G401.6 (cell line): ENCODE results near the gene HARS1.
A peak's percentile ranks its signal among the peaks of the same experiment; 100 is the strongest.
"Not testable (repeated sequence)": the region's sequence is repeated elsewhere in the genome, so short reads cannot be mapped to it uniquely, and the experiment has no call there.

ENCODE experiments used
- FAIRE-seq: peaks from 2 replicates; lab custom pipeline; 2012; peaks lifted over from hg19 to GRCh38; lab: Jason Lieb, UNC

The HARS1 gene

DNA sequence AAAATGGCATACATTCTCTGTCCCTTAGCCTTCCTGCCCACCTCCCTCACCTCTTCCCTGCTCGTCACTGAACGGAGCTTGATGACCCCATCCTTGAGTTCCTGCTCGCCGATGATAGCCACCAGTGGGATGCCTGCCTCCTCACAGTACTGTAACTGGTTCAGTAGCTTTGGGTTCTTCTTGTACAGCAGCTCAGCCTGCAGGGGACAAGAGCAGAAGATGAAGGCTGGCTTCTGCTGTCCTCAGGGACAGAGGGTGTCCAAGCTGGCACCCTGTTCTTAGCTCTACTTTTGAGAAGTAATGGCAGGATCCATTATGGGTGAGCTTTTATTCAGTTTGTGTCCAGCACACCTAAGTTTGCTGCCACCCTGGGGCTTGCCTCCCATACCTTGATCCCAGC, 16.5 kb downstream of the HARS1 start:
- no peak for FAIRE-seq

DNA sequence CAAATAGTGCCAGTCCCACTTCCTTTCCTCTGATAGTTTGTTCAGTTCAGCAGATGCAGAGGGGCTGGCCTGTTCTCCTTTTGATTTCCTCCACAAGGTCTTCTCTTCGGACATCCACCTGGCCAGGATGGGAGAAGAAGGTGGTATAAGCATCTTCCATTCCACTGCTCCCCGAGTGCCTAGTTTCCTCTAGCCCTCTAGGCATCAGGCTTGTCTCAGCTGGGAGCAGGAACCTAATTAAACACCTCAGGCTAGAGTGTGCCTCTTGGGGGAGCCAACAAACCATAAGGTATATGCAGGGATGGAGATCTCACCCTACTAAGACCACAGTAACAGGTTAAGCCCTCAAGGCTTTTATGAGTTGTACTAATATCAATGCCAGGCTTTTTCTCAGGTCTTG, 17.0 kb downstream of the HARS1 start:
- no peak for FAIRE-seq

DNA sequence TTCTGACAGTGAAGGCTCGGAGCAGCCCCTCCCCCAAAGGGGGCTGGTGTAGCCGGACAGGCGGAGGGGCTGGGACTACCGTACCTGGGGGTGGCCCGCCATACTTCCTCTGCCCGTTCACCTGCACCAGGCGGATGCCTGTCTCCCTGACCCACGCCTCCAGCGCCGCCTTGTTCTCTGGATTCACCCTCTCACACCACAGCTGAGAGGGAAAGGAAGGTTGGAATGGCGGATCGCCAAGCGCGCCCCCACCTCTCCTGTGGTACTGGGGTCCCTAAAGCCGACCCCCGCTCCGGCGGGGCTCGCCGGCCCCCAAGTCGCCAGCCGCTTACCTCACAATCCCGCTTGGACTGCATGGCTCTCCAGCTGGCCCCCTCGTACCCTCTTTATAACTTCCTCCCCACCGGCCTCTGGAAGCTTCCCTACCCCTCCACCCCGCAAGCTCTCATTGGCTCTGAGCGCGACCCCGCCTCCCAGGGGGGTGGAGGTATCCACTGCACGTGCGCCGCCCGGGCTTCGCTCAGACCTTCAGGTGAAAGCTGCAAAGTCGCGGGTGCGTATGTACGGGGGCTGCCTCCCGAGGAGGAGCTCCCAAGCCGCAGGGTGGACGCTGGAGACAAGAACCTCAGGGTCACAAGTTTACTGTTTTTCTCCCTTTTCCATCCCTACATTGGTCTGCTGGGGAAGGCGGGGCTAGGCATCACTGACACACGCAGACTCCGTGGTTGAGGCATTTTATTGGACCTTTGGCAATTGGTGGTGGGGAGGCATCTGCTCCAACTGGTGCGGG, 17.8 kb downstream of the HARS1 start, which contains the start of gene DND1:
DND1 (minus strand) TSS at position 390 of the 790 bp plus-strand sequence; CDS start at position 356, 34 bp downstream.
- no peak for FAIRE-seq

DNA sequence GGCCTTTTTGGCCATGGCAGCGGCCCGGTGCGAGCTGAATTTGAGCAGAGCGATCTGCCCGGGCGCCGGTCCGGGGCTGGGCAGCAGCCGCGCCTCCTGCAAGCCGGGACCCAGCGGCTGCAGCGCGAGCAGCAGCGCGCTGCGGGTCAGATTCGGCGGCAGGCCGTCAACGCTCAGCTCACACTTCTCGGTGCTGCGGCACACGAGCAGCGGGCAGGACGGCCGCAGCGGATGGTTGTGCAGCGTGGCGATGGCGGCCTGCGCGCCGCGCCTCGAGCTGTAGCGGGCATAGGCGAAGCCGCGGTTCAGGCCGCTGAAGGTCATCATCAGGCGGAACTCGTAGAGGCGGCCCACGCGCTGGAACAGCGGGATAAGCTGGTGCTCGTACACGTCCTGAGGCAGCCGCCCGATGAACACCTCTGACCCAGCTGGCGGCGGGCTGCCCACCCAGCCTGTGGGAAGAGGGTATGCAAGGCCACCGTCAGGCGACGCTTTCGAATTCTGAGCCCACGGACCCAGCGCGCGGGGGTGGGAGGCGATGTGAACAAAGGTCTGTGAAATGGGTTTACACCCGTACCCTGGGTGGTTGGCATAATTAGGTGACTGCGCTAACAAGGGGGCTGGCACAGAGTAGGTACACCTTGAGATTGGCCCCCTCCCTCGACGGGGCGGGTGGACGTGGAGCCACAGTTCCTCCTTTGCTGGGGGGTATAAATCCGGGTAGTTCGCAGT, 18.5 kb downstream of the HARS1 start:
- no peak for FAIRE-seq

DNA sequence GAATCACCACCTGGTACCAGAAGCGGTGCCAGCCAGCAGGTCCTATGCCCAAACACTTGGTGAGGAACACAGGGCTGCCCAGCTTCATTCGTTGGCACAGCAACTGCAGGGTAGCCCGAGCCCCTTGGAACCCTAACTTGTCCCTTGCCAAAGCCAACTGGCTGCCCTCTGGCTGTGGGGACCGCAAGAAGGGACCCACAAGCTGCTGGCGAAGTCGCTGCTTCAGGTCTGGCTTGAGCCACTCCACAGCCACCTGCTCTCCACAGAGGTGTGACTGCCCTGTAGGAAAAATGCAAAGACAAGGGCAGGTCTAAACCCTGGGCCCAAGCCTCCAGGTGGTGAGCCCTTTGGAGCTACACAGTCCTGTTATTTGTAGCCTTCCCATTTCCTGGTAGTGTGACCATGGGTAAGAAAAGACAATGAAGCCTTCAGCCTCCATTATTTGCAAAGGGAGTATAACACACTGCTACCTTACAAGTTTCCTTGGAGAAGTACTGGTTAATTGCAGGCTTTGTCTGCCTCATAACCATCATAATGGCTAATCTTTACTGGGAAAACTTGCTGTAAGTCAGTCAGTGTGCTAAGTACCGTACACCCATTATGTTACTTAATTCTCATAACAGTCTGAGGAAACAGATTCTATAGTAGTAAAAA, 19.6 kb downstream of the HARS1 start:
- no peak for FAIRE-seq

DNA sequence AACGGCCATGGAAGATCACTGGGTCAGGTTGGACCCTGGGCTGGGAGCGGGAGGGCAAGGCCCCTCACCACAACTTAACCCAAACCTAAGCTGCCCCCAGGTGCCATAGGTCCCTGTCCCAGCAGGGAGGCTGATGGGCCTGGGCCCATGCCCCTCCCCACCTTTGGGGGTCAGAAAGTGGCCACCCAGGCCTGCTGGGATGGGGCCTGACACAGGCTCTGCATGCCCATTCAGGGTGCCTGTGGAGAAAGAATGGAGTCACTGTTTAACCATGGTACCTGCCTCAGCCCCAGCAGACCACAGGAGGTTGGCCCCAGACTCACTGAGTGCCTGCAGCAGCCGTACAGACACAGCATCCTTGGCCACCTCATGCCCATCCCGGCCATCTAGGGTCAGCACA, 20.1 kb downstream of the HARS1 start:
- FAIRE-seq: not testable (repeated sequence)

DNA sequence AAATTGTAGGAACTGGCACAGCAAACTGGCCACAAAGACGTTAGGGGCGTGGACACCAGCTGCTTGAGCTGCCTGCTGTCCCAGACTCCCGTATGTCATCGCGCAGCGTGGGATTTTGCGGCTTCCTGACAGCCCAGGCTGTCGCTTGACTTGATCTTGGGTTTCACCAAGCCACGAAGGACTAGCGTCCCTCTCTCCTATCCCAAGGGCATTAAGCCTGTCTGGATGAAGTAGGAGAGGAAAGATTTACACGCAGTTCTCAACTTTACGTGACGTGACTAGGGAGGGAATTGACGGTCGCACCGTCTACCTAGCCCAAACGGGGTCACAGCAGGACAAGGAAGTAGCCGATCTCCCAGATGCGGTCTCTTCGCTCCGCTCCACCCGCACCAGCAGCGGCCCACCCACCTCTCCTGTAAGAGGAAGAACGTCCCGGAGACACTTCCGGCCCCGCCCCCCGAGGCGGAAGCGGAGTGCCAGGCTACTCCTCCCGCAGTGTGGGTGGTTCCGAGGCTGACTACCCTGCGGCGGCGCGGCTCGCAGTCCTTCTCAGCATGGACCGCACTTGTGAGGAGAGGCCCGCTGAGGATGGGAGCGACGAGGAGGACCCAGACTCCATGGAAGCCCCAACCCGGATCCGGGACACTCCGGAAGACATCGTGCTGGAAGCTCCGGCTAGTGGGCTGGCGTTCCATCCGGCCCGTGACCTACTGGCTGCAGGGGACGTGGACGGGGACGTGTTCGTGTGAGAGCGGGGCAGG, 26.6 kb downstream of the HARS1 start, which contains the start of gene WDR55:
WDR55 (plus strand) TSS at position 546 of the 761 bp plus-strand sequence; CDS start at position 555, 9 bp downstream.
- FAIRE-seq: peak; percentile 45

DNA sequence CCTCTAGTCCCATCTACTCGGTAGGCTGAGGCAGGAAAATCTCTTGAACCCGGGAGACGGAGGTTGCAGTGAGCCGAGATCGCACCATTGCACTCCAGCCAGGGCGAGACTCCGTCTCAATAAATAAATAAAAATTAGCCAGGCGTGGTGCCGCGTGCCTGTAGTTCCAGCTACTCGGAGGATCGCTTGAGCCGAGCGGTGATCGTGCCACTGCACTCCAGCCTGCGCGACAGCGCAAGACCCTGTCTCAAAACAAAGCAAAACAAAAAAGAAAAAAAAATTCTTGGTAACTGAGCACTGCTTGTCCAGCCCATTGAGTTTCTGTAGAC, 27.2 kb downstream of the HARS1 start:
- FAIRE-seq: no peak

DNA sequence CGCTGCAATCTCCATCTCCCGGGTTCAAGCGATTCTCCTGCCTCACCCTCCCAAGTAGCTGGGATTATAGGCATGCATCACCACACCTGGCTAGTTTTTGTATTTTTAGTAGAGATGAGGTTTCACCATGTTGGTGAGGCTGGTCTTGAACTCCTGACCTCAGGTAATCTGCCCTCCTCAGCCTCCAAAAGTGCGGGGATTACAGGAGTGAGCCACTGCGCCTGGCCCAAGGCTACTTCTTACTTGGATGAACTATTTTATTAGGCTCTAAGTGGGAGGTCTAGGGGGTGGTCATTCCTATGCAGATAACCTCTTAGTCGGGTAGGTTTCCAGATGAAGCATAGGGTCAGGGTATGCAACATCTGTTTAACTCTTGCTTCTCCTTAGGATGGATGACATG, 30.8 kb downstream of the HARS1 start:
- FAIRE-seq: not testable (repeated sequence)

DNA sequence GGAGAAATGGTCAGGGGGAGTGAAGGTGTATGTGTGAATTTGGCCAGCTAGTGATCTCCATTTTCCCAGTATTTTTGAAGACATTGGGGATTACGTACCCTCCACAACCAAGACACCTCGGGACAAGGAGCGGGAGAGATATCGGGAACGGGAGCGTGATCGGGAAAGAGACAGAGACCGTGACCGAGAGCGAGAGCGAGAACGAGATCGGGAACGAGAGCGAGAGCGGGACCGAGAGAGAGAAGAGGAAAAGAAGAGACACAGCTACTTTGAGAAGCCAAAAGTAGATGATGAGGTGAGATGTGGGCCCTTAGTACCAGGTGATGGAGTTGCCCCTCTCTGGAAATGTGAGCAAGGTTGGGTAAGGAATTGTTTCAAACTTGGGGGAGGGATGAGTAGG, 32.3 kb downstream of the HARS1 start:
- no peak for FAIRE-seq

DNA sequence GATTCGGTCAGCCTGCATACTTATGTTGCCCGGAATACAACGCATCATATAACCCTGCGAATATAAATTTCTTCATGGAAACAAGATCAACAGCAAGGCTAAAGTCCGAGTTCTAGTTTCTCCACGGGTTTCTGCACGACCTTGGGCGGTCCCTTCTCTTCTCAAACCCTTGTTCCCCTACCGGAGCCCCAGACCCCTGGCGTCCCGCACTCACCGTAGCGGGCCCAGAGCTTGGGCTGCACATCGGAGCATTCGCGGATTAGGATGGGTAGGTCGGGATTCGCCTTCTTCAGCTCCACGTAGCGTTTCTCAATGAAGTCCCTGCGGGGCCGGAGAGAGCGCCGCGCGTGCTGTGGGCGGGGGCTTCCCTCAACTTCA, 44.1 kb downstream of the HARS1 start:
- no peak for FAIRE-seq

DNA sequence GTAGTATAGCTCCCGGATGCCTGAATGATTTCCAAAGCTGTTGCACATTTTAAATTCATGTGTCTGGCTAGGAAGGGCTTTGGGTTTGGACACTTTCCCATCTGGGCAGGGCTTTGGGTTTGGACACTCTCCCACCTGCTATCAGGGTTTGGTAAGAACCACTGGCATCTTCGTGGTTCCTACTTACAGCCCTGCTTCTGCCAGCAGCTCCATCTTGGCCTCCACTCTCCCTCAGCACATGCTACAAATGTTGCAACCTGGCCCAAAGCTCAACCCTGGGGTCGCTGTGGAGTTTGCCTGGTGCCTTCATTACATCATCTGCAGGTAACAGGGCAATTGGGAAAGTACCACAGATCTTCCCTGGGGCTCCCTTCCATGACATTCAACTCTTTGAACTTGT, 48.5 kb downstream of the HARS1 start:
- no peak for FAIRE-seq

DNA sequence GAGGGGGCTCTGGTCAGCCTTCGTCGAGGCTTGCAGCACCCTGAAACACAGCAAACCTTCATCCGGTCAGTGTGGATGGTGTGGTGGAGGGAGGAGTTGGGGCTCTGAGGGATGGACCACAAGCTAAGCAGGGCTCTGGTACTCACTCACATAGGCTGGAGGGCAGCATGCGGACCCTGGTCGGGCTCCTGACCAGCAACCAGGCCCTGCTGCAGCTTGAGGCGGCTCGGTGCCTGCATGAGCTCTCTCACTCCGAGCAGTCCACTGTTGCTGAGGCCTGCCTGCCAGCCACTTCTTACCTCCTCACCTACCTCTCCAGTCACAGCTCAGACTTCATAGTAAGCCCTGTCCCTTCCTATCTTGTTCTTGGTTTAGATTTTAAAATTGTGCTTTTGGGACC, 49.5 kb downstream of the HARS1 start:
- no peak for FAIRE-seq

DNA sequence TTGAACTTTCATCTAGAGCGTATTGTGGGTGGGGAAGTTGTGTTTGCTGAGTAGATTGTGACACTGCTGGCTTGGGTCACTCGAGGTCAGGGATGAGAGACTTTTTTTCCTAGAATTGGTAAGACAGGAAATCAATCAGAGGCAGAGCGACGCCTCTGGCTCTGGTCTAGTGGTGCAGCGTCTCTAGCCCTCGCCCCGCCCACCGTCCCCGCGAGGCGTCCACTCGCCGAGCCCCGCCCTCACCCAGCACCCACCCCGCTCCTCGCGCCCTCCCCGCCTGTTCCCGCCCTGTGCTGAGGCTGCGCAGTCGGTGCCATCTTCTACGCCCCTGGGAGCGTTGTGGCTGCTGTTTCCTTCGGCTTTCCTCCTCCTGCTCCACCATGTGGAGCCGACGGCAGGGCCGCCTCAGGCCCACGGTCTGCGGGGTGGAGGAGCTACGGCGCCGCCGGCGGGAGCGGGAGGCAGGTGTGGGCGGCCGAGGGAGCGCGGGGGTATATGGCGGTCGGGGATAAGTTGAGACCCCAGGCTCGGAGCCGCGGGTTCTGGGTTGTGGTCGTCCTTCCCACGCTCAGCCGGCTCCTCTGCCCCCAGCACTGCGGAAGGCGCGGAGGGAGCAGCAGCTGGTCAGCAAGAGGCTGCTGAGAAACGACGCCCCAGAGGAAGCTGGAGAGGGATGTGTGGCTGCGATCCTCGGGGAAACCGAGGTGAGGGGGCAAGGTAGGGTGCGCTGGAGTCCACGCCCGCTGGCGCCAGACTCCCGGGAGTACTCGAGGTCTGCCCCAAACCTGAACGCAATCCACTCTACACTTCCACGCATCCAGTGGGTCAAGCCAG, 51.8 kb downstream of the HARS1 start, which contains the start of gene TMCO6:
TMCO6 (plus strand) TSS at position 304 of the 834 bp plus-strand sequence; CDS start at position 381, 77 bp downstream.
- no peak for FAIRE-seq

DNA sequence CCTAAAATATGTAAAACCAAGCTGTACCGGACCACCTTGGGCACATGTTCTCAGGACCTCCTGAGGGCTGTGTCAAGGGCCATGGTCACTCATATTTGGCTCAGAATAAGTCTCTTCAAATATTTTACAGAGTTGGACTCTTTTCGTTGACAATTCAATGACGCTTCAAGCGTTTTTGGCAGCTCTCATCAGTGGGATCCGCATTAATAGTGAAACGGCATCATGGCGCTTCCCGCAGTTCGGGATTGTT, 52.3 kb downstream of the HARS1 start:
- FAIRE-seq: not testable (repeated sequence)

DNA sequence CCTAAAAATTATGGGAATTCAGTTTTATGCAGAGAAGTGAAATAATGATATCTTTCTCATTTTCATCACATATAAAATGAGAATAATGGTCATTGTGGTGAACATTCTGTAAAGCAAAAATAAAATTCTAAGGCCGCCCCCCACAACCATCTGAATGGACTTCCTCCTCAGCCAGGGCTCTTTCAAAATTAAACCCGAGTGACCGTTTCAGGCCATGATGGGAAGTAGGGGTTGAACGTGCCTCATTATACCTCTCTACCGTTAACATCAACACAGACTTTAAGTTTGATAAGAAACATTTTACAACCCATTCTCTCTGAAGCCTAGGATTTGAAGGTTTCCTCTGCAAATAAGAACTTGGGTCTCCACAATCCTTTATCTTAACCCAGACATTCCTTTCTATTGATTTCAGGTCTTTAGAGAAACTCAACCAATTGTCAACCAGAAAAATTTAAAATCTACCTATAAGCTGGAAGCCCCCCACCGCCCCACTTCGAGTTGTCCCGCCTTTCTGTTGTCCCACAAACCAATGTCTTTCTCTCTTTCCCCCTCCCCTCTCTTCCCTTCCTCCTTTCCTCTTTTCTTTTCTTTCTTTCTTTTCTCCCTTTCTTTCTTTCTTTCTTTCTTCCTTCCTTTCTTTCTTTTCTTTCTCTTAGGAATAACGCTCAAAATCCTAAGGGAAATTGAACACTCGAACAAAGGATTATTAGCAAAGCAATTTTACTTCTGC, 53.6 kb downstream of the HARS1 start:
- no peak for FAIRE-seq

DNA sequence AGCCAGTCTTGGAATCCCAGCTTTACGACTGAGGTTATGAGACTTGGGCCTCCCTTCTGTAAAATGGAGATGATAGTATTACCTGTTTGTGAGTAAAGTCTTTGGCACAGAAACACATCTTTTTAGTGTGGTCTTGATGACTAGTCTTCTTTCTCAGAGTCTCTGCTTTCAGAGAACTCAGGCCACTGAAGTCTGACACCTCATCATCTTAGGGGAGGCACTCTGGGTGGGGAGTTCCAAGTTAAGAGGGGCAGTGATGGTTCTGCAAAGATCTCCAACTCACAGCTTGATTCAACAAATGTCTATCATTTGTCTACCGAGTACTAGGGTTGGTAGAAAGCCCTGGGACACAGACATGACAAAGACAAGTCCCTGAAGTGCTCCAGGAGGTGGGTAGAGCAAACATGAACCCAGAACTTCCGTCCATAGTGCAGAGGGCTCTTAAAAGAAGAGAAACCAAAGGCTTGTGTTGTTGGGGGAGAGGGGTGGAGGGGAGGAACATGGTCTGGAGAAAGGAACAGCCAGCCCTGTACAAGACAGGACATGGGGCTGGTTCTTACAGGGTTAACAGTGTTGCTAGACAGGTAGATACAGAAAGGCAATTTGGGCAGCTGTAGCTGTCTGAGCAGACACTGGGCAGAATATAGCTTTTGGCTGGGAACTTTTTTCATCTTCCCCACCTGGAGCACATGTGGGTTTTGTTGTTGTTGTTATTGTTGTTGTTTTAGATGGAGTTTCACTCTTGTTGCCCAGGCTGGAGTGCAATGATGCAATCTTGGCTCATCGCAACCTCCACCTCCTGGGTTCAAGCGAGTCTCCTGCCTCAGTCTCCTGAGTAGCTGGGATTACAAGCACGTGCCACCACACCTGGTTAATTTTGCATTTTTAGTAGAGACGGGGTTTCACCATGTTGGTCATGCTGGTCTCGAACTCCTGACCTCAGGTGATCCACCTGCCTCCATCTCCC, 55.6 kb downstream of the HARS1 start:
- no peak for FAIRE-seq

DNA sequence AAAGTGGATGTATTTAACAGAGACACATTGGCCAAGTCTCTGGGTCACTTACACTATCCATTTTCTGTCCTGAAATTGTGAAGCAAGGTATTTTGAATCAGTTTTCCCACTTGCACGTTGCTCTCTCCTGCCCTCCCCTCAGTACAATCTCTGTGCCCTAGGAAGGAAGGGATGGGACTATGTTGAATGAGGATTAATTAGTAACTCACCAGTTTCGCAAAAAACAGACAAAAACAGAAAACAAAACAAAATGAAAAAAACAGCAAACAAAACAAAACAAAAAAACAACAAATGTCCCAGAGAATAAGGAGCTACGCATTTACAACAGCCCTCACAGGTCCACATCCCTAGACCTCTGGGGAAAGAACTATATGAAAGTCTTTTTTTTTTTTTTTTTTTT, 57.1 kb downstream of the HARS1 start:
- FAIRE-seq: no peak

DNA sequence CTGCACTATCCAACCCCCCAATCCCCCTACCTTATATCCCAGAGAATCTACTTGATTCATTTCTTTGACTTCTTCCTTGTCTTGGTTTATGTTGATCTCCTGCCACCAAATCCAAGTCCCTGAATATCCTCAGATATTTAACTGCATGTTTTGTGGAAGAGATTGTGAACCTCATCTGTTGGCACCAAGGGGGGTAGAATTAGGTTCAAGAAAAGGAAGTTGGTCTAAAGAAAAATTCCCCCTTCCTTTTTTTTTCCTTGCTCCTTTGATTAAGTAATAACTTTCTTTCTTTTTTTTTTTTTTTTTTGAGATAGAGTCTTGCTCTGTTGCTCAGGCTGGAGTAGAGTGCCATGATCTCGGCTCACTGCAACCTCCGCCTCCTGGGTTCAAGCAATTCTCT, 57.7 kb downstream of the HARS1 start:
- no peak for FAIRE-seq

DNA sequence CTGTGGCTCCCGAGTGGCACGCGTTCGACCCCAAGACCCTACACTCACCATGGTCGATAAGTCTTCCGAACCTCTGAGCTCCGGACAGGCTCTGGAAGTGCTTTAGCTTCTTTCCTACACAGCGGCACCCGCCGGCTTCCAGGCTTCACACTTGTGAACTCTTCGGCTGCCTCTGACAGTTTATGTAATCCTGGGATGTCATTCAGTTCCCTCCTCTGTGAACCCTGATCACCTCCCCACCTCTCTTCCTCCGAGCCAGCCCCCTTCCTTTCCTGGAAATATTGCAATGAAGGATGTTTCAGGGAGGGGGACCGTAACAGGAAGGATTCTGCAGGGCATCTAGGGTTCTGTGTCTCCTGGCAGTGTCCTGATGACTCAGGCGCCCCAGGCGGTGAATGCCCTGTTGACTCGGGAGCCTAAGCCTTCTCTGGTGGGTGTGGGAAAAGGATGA, 58.1 kb downstream of the HARS1 start, which contains the start of gene CD14:
CD14 (minus strand) TSS at position 155 of the 451 bp plus-strand sequence; CDS start at position 51, 104 bp downstream.
- FAIRE-seq: no peak
